SK-MEL-5 (cell line): Measurements from ENCODE around the gene IFIT5. TPM values are rescaled to one million over a fixed set of nuclear protein-coding genes. Genes with fewer than 3 reads are reported as not detected.
"Not testable (repeated sequence)": the region's sequence is repeated elsewhere in the genome, so short reads cannot be mapped to it uniquely, and the experiment has no call there.

ENCODE experiments used
- DNase-seq: peaks from one replicate; pipeline ENCODE4 v3.0.0-alpha.2; 2016; ENCODE audit warnings: low read depth, low spot score
- in situ Hi-C: cut with HindIII; loops from 2 replicates; pipeline ENCODE4 v1.10.0; 2016; ENCODE audit warnings: low sequenced_read_pairs, high pct_unique_total_duplicates, low pct_unique_long_range_greater_than_20kb
- total RNA-seq: library from RNA; depleted of rRNA; stranded (reverse); fragments of >200 nt; shearing (Covaris generic); gene quantifications from 2 replicates; pipeline ENCODE4 v1.2.3, GENCODE V29; 2014

Gene IFIT5
- total RNA-seq, 1 experiment from 2014 or later, result 10.3 TPM

- DNase-seq, result peak; percentile 11
These were observed 782 bp downstream of the IFIT5 start for GRCh38 chr10:89414879-89415821.

GRCh38 chr10:89416465-89416864 lies 2.1 kb downstream of the IFIT5 start:
- in situ Hi-C loops, result no loop called here
- DNase-seq, result no peak

More at GRCh38 chr10:89414879-89415821, 782 bp downstream of the IFIT5 start:
- in situ Hi-C loops, result no loop called here

GRCh38 chr10:89419548-89419947 lies 5.2 kb downstream of the IFIT5 start:
- DNase-seq, result peak; percentile 50
- in situ Hi-C loops, result no loop called here

GRCh38 chr10:89421018-89421476 lies 6.7 kb downstream of the IFIT5 start:
- in situ Hi-C loops, result no loop called here
- DNase-seq, result no peak

- in situ Hi-C loops, result no loop called here
- DNase-seq, result no peak
These were observed 10.6 kb downstream of the IFIT5 start for GRCh38 chr10:89425000-89425399.

- DNase-seq, result peak; percentile 60
- in situ Hi-C loops, result no loop called here
These were observed 12.0 kb downstream of the IFIT5 start for GRCh38 chr10:89426230-89426868.

GRCh38 chr10:89427629-89428028 lies 13.3 kb downstream of the IFIT5 start:
- no peak for DNase-seq
- in situ Hi-C loops, result no loop called here

- DNase-seq, result no peak
- in situ Hi-C loops, result no loop called here
These were observed 14.5 kb downstream of the IFIT5 start for GRCh38 chr10:89428877-89429276.

GRCh38 chr10:89431977-89432376 lies 17.6 kb downstream of the IFIT5 start:
- DNase-seq, result no peak
- in situ Hi-C loops, result no loop called here

GRCh38 chr10:89438525-89438924 lies 24.2 kb downstream of the IFIT5 start:
- in situ Hi-C loops, result no loop called here
- DNase-seq, result no peak

- DNase-seq, result no peak
- in situ Hi-C loops, result no loop called here
These were observed 26.1 kb downstream of the IFIT5 start for GRCh38 chr10:89440226-89441009.

- in situ Hi-C loops, result no loop called here
- DNase-seq, result no peak
These were observed 27.9 kb downstream of the IFIT5 start for GRCh38 chr10:89442289-89442688.

GRCh38 chr10:89444819-89445218 lies 30.5 kb downstream of the IFIT5 start:
- DNase-seq, in situ Hi-C loops: not testable (repeated sequence)

GRCh38 chr10:89450901-89451300 lies 36.5 kb downstream of the IFIT5 start:
- in situ Hi-C loops, result loop anchor here (25.0 kb wide), 1 partner anchor 111 kb away; no protein-coding TSS in a partner anchor
- no peak for DNase-seq

GRCh38 chr10:89452193-89452592 lies 37.8 kb downstream of the IFIT5 start:
- in situ Hi-C loops, result loop anchor here (25.0 kb wide), 1 partner anchor 110 kb away; no protein-coding TSS in a partner anchor
- no peak for DNase-seq

GRCh38 chr10:89454561-89455347 lies 40.4 kb downstream of the IFIT5 start:
- DNase-seq, result no peak
- in situ Hi-C loops, result loop anchor here (25.0 kb wide), 1 partner anchor 108 kb away; no protein-coding TSS in a partner anchor

- in situ Hi-C loops, result loop anchor here (25.0 kb wide), 1 partner anchor 104 kb away; no protein-coding TSS in a partner anchor
- DNase-seq, result no peak
These were observed 43.9 kb downstream of the IFIT5 start for GRCh38 chr10:89458291-89458690.
